ENCODE measurements around the gene SH2D7. TPM values are rescaled to one million over a fixed set of nuclear protein-coding genes. Genes with fewer than 3 reads are reported as not detected.

Gene SH2D7
- polyA plus RNA-seq, 1 donor from 2014 or later: not detected

GRCh38 chr15:78070049-78070700 lies 22.2 kb upstream of the SH2D7 start:
- no peaks in the 10 kb centered on the region for H3K9me2 ChIP-seq (ENCODE audit: insufficient read depth, low read length)
- no peak overlapping the region for H3K4me3 ChIP-seq (ENCODE audit: low read length)
- no peaks in the 10 kb centered on the region for H3K27me3 ChIP-seq (ENCODE audit: insufficient read depth, low read depth, low read length)
- no peaks in the 10 kb centered on the region for H3K36me3 ChIP-seq (ENCODE audit: insufficient read depth, low read length)
- H4K20me1 ChIP-seq (ENCODE audit: insufficient read depth): no peaks in the 10 kb centered on the region
- no peaks in the 10 kb centered on the region for H3K79me2 ChIP-seq (replicated peaks; ENCODE audit: insufficient read depth, low read length)
- H3K9ac ChIP-seq (ENCODE audit: low read length): no peak overlapping the region
- no peak overlapping the region for H3K27ac ChIP-seq (ENCODE audit: low read length)
- no peak overlapping the region for H3K4me2 ChIP-seq (ENCODE audit: low read length)
- TF ChIP-seq REST (IDR thresholded peaks at IDR 0.05; ENCODE audit: borderline replicate concordance): no peak
- TF ChIP-seq CTCF (IDR thresholded peaks at IDR 0.05; ENCODE audit: poor library complexity, severe bottlenecking): no peak
- TF ChIP-seq EZH2 (IDR thresholded peaks at IDR 0.05; ENCODE audit: borderline replicate concordance, insufficient read depth, low read length, poor library complexity, severe bottlenecking): no peak
- H3K9me3 ChIP-seq (ENCODE audit: low read length): no peaks in the 10 kb centered on the region
- H3F3A ChIP-seq (ENCODE audit: insufficient read depth, low read length, poor library complexity, severe bottlenecking): no peaks in the 10 kb centered on the region
- no peak overlapping the region for H2AFZ ChIP-seq (ENCODE audit: low read depth, low read length)

- H3K27ac ChIP-seq (ENCODE audit: low read length): no peak overlapping the region
- TF ChIP-seq EZH2 (IDR thresholded peaks at IDR 0.05; ENCODE audit: borderline replicate concordance, insufficient read depth, low read length, poor library complexity, severe bottlenecking) (no peak), MXI1 (conservative IDR thresholded peaks at IDR 0.05; ENCODE audit: poor library complexity, severe bottlenecking) (no peak), REST (IDR thresholded peaks at IDR 0.05; ENCODE audit: borderline replicate concordance) (no peak), RAD21 (conservative IDR thresholded peaks at IDR 0.05) (no peak), CTCF (IDR thresholded peaks at IDR 0.05; ENCODE audit: poor library complexity, severe bottlenecking) (no peak), SMC3 (conservative IDR thresholded peaks at IDR 0.05; ENCODE audit: poor library complexity) (no peak), POLR2AphosphoS5 (IDR thresholded peaks at IDR 0.05) (no peak), EP300 (conservative IDR thresholded peaks at IDR 0.05; ENCODE audit: poor library complexity, severe bottlenecking) (no peak), TAF1 (IDR thresholded peaks at IDR 0.05; ENCODE audit: low read depth) (no peak)
- no peak overlapping the region for H3K9ac ChIP-seq (ENCODE audit: low read length)
- H3K27me3 ChIP-seq (ENCODE audit: insufficient read depth, low read depth, low read length): no peaks in the 10 kb centered on the region
- peaks cover under 1% of the 10 kb centered on the region for H3K79me2 ChIP-seq (replicated peaks; ENCODE audit: insufficient read depth, low read length)
- no peak overlapping the region for H3K4me2 ChIP-seq (ENCODE audit: low read length)
- no peak overlapping the region for H2AFZ ChIP-seq (ENCODE audit: low read depth, low read length)
- no peaks in the 10 kb centered on the region for H3F3A ChIP-seq (ENCODE audit: insufficient read depth, low read length, poor library complexity, severe bottlenecking)
- H3K9me3 ChIP-seq (ENCODE audit: low read length): no peaks in the 10 kb centered on the region
- H3K9me2 ChIP-seq (ENCODE audit: insufficient read depth, low read length): no peaks in the 10 kb centered on the region
- H3K4me3 ChIP-seq (ENCODE audit: low read length): no peak overlapping the region
- no peaks in the 10 kb centered on the region for H4K20me1 ChIP-seq (ENCODE audit: insufficient read depth)
- no peaks in the 10 kb centered on the region for H3K36me3 ChIP-seq (ENCODE audit: insufficient read depth, low read length)
Measured at GRCh38 chr15:78071383-78071782, 21.0 kb upstream of the SH2D7 start.

Data from neural cell (in vitro differentiated cells).